ENCODE measurements around the gene KBTBD12.

Gene KBTBD12, protein sequence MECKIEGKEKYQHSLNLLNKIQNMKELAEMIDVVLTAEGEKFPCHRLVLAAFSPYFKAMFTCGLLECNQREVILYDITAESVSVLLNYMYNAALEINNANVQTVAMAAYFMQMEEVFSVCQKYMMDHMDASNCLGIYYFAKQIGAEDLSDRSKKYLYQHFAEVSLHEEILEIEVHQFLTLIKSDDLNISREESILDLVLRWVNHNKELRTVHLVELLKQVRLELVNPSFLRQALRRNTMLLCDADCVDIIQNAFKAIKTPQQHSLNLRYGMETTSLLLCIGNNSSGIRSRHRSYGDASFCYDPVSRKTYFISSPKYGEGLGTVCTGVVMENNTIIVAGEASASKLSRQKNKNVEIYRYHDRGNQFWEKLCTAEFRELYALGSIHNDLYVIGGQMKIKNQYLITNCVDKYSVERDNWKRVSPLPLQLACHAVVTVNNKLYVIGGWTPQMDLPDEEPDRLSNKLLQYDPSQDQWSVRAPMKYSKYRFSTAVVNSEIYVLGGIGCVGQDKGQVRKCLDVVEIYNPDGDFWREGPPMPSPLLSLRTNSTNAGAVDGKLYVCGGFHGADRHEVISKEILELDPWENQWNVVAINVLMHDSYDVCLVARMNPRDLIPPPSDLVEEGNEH

DNA sequence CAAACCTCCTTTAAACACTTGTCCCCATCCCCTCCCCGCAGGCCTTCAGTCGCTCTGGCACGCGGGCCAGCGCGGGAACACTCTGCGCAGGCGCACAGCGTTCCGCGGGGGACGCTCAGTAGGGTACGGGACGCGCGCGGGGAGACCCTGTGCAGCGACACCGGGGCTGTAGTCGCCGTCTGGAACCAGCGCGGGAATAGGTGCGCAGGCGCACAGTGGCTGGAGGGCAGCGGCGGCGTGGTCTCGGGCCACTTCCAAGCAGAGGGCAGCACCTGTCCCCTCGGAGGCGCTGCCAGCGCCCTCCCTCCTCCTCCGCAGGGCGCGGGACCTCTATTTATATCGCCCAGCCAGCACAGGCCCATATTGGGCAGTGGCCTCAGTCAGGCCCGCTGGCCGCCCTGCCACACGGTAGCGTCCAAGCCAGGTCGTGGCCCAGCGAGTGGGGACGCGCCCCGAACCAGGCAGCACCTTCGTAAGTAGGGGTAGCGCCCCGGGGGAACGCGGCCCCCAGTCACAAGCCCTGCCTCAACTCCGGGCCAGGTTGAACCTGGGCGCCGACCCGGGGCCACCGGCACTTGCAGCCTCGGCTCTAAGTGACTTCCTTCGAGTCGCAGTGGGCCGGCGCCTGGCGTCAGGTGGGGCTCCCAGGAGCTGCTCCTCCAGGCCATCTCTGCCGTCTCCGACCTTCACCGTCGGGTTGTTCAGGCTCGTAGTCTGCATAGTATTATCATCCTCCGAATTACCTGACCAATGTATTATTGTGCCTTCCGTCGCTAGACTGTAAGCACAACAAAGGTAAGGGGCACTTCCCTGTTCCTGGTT is at the start of gene KBTBD12:
Gene KBTBD12, plus strand, starts transcription at position 118 of the 822 bp plus-strand sequence. CDS start 7,830 bp downstream, outside the sequence.
- no peaks in the 10 kb centered on the region for H3K27me3 ChIP-seq (ENCODE audit: control insufficient read depth, insufficient read depth, low read length)
- no peak within 1 kb of the TSS for H3K27ac ChIP-seq
- H3K9me3 ChIP-seq (ENCODE audit: control insufficient read depth, low read length): no peaks in the 10 kb centered on the region
- H3K36me3 ChIP-seq (ENCODE audit: control insufficient read depth, insufficient read depth, low read length): no peaks in the 10 kb centered on the region
- H3K4me2 ChIP-seq (ENCODE audit: low read length): peak within 1 kb of the TSS; percentile 74
- H3K9ac ChIP-seq: no peak within 1 kb of the TSS
- H3K4me1 ChIP-seq: no peaks in the 10 kb centered on the region
- no peaks in the 10 kb centered on the region for H3K79me2 ChIP-seq
- H3K4me3 ChIP-seq (ENCODE audit: low read depth, low read length): peak within 1 kb of the TSS; percentile 37
- peak within 1 kb of the TSS; percentile 45 for H2AFZ ChIP-seq
- no peak for TF ChIP-seq CTCF (IDR thresholded peaks at IDR 0.05)

GRCh38 chr3:127865941-127866340 is 49.1 kb upstream of the KBTBD12 start:
- no peaks in the 10 kb centered on the region for H3K27me3 ChIP-seq (ENCODE audit: control insufficient read depth, insufficient read depth, low read length)
- H3K4me3 ChIP-seq (ENCODE audit: low read depth, low read length): no peak overlapping the region
- no peak overlapping the region for H3K4me2 ChIP-seq (ENCODE audit: low read length)
- H3K79me2 ChIP-seq: no peaks in the 10 kb centered on the region
- no peak for TF ChIP-seq CTCF (IDR thresholded peaks at IDR 0.05)
- H3K9ac ChIP-seq: no peak overlapping the region
- no peak overlapping the region for H3K27ac ChIP-seq
- H3K36me3 ChIP-seq (ENCODE audit: control insufficient read depth, insufficient read depth, low read length): no peaks in the 10 kb centered on the region
- no peak overlapping the region for H2AFZ ChIP-seq
- no peaks in the 10 kb centered on the region for H3K4me1 ChIP-seq
- H3K9me3 ChIP-seq (ENCODE audit: control insufficient read depth, low read length): no peaks in the 10 kb centered on the region

- Histone ChIP-seq H3K4me1 (no peaks in the 10 kb centered on the region), H3K4me2 (ENCODE audit: low read length) (no peak overlapping the region), H3K9me3 (ENCODE audit: control insufficient read depth, low read length) (no peaks in the 10 kb centered on the region), H3K9ac (no peak overlapping the region), H3K27me3 (ENCODE audit: control insufficient read depth, insufficient read depth, low read length) (no peaks in the 10 kb centered on the region), H3K27ac (no peak overlapping the region), H3K36me3 (ENCODE audit: control insufficient read depth, insufficient read depth, low read length) (no peaks in the 10 kb centered on the region), H2AFZ (no peak overlapping the region), H3K4me3 (ENCODE audit: low read depth, low read length) (no peak overlapping the region), H3K79me2 (no peaks in the 10 kb centered on the region)
- no peak for TF ChIP-seq CTCF (IDR thresholded peaks at IDR 0.05)
These were observed 47.6 kb upstream of the KBTBD12 start for GRCh38 chr3:127867412-127867811.

DNA sequence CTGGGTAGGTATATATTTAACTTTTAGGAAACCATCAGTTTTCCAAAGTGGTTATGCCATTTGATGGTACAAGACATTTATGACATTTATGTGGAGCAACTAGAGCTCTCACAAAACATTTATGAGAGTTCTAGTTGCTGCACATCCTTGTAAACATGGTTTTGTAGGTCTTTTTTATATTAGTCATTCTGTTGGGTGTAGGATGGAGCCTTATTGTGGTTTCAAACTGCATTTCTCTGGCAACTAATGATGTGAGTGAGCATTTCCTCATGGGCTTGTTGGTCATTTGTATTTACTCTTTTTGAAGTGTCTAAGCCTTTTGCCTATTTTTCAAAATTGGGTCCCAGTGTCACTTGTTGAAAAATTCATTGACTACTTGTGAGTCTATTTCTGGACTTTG is 47.0 kb upstream of the KBTBD12 start:
- Histone ChIP-seq H3K4me3 (ENCODE audit: low read depth, low read length) (no peak overlapping the region), H2AFZ (no peak overlapping the region), H3K9me3 (ENCODE audit: control insufficient read depth, low read length) (no peaks in the 10 kb centered on the region), H3K79me2 (no peaks in the 10 kb centered on the region), H3K27ac (no peak overlapping the region), H3K9ac (no peak overlapping the region), H3K4me1 (no peaks in the 10 kb centered on the region), H3K27me3 (ENCODE audit: control insufficient read depth, insufficient read depth, low read length) (no peaks in the 10 kb centered on the region), H3K36me3 (ENCODE audit: control insufficient read depth, insufficient read depth, low read length) (no peaks in the 10 kb centered on the region), H3K4me2 (ENCODE audit: low read length) (no peak overlapping the region)
- no peak for TF ChIP-seq CTCF (IDR thresholded peaks at IDR 0.05)

All from parathyroid adenoma (tissue), 2 donors.